B cell (primary cell): ENCODE results near the gene ZNF503. TPM values are rescaled to one million over a fixed set of nuclear protein-coding genes. Genes with fewer than 3 reads are reported as not detected.

Experiments used
- ATAC-seq: fragments of 200-7000 bp; cut with Tn5 transposase; one replicate; pipeline ENCODE4 v1.10.0; 2021; ENCODE audit warnings: low read depth, mild to moderate bottlenecking, moderate number of reproducible peaks, moderate library complexity
- CTCF ChIA-PET: fragments of 350-600 bp; sonication (Branson Sonifier 250); formaldehyde crosslinking; loops from one replicate; lab custom pipeline; 2021; ENCODE audit warnings: antibody characterized with exemption, inconsistent platforms; lab: Charles Lee
- POLR2A ChIA-PET: fragments of 350-600 bp; sonication (Branson Sonifier 250); formaldehyde crosslinking; loops from one replicate; lab custom pipeline; 2021; ENCODE audit warnings: antibody characterized with exemption; lab: Charles Lee
- DNase-seq: peaks from one replicate; pipeline ENCODE4 v3.0.0; 2013
- H2AFZ ChIP-seq: 2 replicates; pipeline ENCODE4 v1.6.1; 2012; ENCODE audit warnings: mild to moderate bottlenecking, low read depth, low read length; ENCODE audit not compliant: insufficient read depth, poor library complexity, severe bottlenecking
- H3K27ac ChIP-seq, 2 donors: 1 replicate in 1 of 2; 2 replicates in 1 of 2; pipeline ENCODE4 v1.5.1; 2012 to 2013; ENCODE audit warnings: low read length in 2 of 2, mild to moderate bottlenecking in 2 of 2, moderate library complexity in 1 of 2
- H3K27me3 ChIP-seq, 4 experiments: fragments of 200-600 bp in 1 of 4; sonication (generic) in 1 of 4; replicated peaks in 1 of 4; 1 replicate in 2 of 4; 2 replicates in 2 of 4; pipeline versions ENCODE4 v1.6.1 to v1.7.0; 2013 to 2016; ENCODE audit warnings: low read length in 3 of 4, mild to moderate bottlenecking in 2 of 4, mixed read lengths in 1 of 4, moderate library complexity in 1 of 4; ENCODE audit not compliant: insufficient read depth in 4 of 4, control insufficient read depth in 3 of 4; ENCODE audit errors: control extremely low read depth in 1 of 4
- H3K36me3 ChIP-seq, 2 experiments: replicated peaks in 1 of 2; 1 replicate in 1 of 2; 2 replicates in 1 of 2; pipeline versions ENCODE4 v1.6.1 to v1.7.1; 2013; ENCODE audit warnings: low read length in 1 of 2; ENCODE audit not compliant: insufficient read depth in 2 of 2, control insufficient read depth in 1 of 2; ENCODE audit errors: control extremely low read depth in 1 of 2, extremely low read depth in 1 of 2
- H3K4me1 ChIP-seq, 2 donors: fragments of 200-600 bp in 1 of 2; sonication (generic) in 1 of 2; 1 replicate in 1 of 2; 2 replicates in 1 of 2; pipeline versions ENCODE4 v1.5.1 to v1.6.1; 2013 to 2017; ENCODE audit warnings: low read length in 2 of 2; ENCODE audit not compliant: control insufficient read depth in 2 of 2, insufficient read depth in 2 of 2
- H3K4me2 ChIP-seq: replicated peaks from 2 replicates; pipeline ENCODE3; 2012; ENCODE audit warnings: mild to moderate bottlenecking, low read depth, low read length; ENCODE audit not compliant: poor library complexity, severe bottlenecking
- H3K4me3 ChIP-seq, 5 experiments: fragments of 200-600 bp in 1 of 5; sonication (generic) in 1 of 5; 1 replicate in 3 of 5; 2 replicates in 2 of 5; pipeline versions ENCODE4 v1.5.1 to v1.7.0; 2011 to 2016; ENCODE audit warnings: low read length in 4 of 5, mild to moderate bottlenecking in 4 of 5, low read depth in 2 of 5, control low read depth in 1 of 5, moderate library complexity in 1 of 5; ENCODE audit not compliant: insufficient read depth in 1 of 5; ENCODE audit errors: control extremely low read depth in 1 of 5, extremely low read depth in 1 of 5
- H3K79me2 ChIP-seq: fragments of 200-600 bp; sonication (generic); one replicate; pipeline ENCODE4 v1.6.0; 2016; ENCODE audit warnings: low read length; ENCODE audit not compliant: control insufficient read depth, insufficient read depth
- H3K9ac ChIP-seq: fragments of 200-600 bp; sonication (generic); 2 replicates; pipeline ENCODE4 v1.6.1; 2017; ENCODE audit warnings: mild to moderate bottlenecking, low read length, moderate library complexity
- H3K9me3 ChIP-seq, 3 donors: one replicate each; pipeline versions ENCODE4 v1.6.1 to v1.7.1; 2013; ENCODE audit warnings: low read length in 2 of 3; ENCODE audit not compliant: control insufficient read depth in 2 of 3, insufficient read depth in 1 of 3; ENCODE audit errors: control extremely low read depth in 1 of 3
- H4K20me1 ChIP-seq: 2 replicates; pipeline ENCODE4 v1.6.0; 2012; ENCODE audit warnings: mild to moderate bottlenecking, low read length; ENCODE audit not compliant: insufficient read depth, control insufficient read depth, poor library complexity, severe bottlenecking
- H3K27ac Mint-ChIP-seq: one replicate; pipeline ENCODE4 v1.8.0; 2021; ENCODE audit warnings: mixed read lengths
- H3K27me3 Mint-ChIP-seq: one replicate; pipeline ENCODE4 v1.8.0; 2021; ENCODE audit warnings: mixed read lengths
- H3K4me1 Mint-ChIP-seq: one replicate; pipeline ENCODE4 v1.8.0; 2021; ENCODE audit warnings: mixed read lengths
- H3K4me3 Mint-ChIP-seq: one replicate; pipeline ENCODE4 v1.8.0; 2021; ENCODE audit warnings: mixed read lengths
- H3K9me3 Mint-ChIP-seq: one replicate; pipeline ENCODE4 v1.8.0; 2022; ENCODE audit warnings: mixed read lengths; ENCODE audit not compliant: insufficient read depth
- EZH2 ChIP-seq: IDR thresholded peaks from 2 replicates; pipeline ENCODE4 v1.6.1; 2012; ENCODE audit warnings: borderline replicate concordance, low read depth, mild to moderate bottlenecking, moderate library complexity, low read length; ENCODE audit not compliant: insufficient read depth, poor library complexity, severe bottlenecking
- WGBS: methylation state at CpG from one replicate; pipeline ENCODE4 v1.1.5; 2013; ENCODE audit warnings: missing lambda C conversion rate; ENCODE audit not compliant: insufficient coverage; 5-methylcytosine and 5-hydroxymethylcytosine counted together
- intact Hi-C: fragments of 100-400 bp; cut with micrococcal nuclease; formaldehyde crosslinking; loops from one replicate; pipeline ENCODE4 v1.10.0; 2022
- polyA plus RNA-seq: library from polyadenylated mRNA; depleted of rRNA; stranded (reverse); fragments of >200 nt; gene quantifications from 2 replicates; pipeline ENCODE4 v1.2.3, GENCODE V29; 2012
- total RNA-seq, 2 donors: library from RNA; stranded (reverse); fragments of 120-200 nt in 1 of 2; gene quantifications; 1 replicate in 1 of 2; 2 replicates in 1 of 2; pipeline versions ENCODE4 v1.2.3 to v1.2.4, GENCODE V29; 2013 to 2022
- TF ChIP-seq, protein P1 (sequence below): fragments of 200-600 bp; IDR thresholded peaks from one replicate; pipeline ENCODE4 v1.8.0; 2022; ENCODE audit warnings: antibody characterized with exemption, mild to moderate bottlenecking

The ZNF503 gene
- total and polyA plus RNA-seq, 2 donors (not counting 1 experiment from before 2014, with no cell fraction given), result 0.04 TPM; not detected in 1

DNA sequence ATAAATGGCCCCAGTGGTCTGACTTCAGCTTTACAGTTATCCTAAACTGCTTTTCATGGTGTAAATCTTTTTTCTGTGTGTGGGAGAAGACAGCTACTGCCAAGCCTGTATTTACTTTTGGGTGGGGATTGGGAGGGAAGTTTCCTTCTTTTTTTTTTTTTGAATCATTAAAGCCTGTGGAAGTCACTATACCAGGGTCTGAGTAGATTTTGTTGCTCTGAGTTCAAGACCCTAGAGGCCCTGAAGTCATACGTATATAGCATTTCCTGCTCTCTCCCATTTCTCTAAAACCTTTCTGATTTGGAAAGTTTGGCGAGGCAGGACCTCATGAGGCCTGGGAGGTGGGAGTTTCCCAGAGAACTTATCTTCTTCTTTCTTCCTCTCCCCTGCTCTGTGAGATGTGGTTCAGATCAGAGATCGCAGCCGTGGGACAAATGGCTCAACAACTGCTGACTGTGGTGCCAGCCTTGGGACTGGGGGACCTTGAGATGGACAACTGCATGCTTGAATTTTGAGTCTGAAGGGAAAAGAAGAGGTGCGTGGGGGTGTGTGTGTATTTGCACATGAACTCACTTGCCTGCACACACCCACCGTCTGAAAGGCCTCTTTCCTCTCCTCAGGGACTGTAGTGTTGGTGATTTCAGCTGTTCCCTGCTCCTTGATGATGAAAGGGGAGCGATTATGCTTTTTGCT lies 48.0 kb upstream of the ZNF503 start:
- ATAC-seq, result no peak

DNA sequence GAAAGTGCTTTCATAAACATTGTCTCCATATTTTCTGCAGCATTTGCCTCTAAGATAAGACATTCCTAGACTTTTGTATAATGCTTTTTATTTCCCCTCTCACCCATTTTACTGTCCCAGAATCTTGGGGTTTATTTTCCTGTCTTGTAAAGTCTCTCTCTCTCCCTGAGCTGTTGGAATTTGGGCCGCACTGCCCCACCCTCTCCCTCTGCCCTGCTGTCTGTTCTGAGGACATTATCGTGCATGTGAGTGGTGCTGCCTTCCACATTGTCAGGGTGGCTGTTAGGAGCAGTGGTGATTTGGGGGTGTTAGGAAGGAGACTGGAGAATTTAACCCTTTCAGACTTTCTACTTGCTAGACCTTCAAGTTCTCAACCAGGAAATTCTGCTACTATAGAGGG lies 46.6 kb upstream of the ZNF503 start:
- no peak overlapping the region for H2AFZ ChIP-seq
- Mint-ChIP-seq H3K4me3 (no peak overlapping the region), H3K27ac (no peak overlapping the region), H3K9me3 (peaks cover 10% of the 10 kb centered on the region), H3K27me3 (peaks cover 4% of the 10 kb centered on the region), H3K4me1 (no peaks in the 10 kb centered on the region)
- H3K27ac ChIP-seq, result no peak overlapping the region
- peaks cover 2 to 14% (median 10%) of the 10 kb centered on the region in 3 donors for H3K9me3 ChIP-seq
- ChIA-PET POLR2A (no interaction called here), CTCF (no interaction called here)
- H3K79me2 ChIP-seq, result no peaks in the 10 kb centered on the region
- intact Hi-C loops, result no loop called here
- no peaks in the 10 kb centered on the region for H3K36me3 ChIP-seq
- ATAC-seq (no peak), DNase-seq (no peak)
- H3K4me1 ChIP-seq, result no peaks in the 10 kb centered on the region
- H3K4me3 ChIP-seq, result no peak overlapping the region
- no peak overlapping the region for H3K9ac ChIP-seq
- WGBS, result no CpG with 5 or more reads among the region's 2 CpGs
- H3K27me3 ChIP-seq, result no peaks in the 10 kb centered on the region
- no peaks in the 10 kb centered on the region for H4K20me1 ChIP-seq
- no peak overlapping the region for H3K4me2 ChIP-seq
- TF ChIP-seq EZH2, result no peak
- TF ChIP-seq, protein P1, sequence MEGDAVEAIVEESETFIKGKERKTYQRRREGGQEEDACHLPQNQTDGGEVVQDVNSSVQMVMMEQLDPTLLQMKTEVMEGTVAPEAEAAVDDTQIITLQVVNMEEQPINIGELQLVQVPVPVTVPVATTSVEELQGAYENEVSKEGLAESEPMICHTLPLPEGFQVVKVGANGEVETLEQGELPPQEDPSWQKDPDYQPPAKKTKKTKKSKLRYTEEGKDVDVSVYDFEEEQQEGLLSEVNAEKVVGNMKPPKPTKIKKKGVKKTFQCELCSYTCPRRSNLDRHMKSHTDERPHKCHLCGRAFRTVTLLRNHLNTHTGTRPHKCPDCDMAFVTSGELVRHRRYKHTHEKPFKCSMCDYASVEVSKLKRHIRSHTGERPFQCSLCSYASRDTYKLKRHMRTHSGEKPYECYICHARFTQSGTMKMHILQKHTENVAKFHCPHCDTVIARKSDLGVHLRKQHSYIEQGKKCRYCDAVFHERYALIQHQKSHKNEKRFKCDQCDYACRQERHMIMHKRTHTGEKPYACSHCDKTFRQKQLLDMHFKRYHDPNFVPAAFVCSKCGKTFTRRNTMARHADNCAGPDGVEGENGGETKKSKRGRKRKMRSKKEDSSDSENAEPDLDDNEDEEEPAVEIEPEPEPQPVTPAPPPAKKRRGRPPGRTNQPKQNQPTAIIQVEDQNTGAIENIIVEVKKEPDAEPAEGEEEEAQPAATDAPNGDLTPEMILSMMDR, result no peak

More for the DNA sequence above, 48.0 kb upstream of the ZNF503 start:
- H3K27ac Mint-ChIP-seq, result no peak overlapping the region
- intact Hi-C loops, result no loop called here
- H3K9me3 Mint-ChIP-seq, result peaks cover 4% of the 10 kb centered on the region
- Histone ChIP-seq H3K9me3 (peaks cover 0 to 10% (median 6%) of the 10 kb centered on the region in 3 donors), H3K4me2 (no peak overlapping the region), H2AFZ (no peak overlapping the region), H3K27me3 (no peaks in the 10 kb centered on the region), H3K36me3 (no peaks in the 10 kb centered on the region), H3K4me1 (no peaks in the 10 kb centered on the region), H3K79me2 (no peaks in the 10 kb centered on the region), H3K27ac (no peak overlapping the region), H3K4me3 (no peak overlapping the region), H4K20me1 (no peaks in the 10 kb centered on the region), H3K9ac (no peak overlapping the region)
- no peak for TF ChIP-seq EZH2
- TF ChIP-seq, protein P1, result no peak
- POLR2A ChIA-PET, result no interaction called here
- no peak for DNase-seq
- peaks cover 7% of the 10 kb centered on the region for H3K27me3 Mint-ChIP-seq
- no CpG with 5 or more reads among the region's 7 CpGs for WGBS
- H3K4me3 Mint-ChIP-seq, result no peak overlapping the region
- H3K4me1 Mint-ChIP-seq, result no peaks in the 10 kb centered on the region
- CTCF ChIA-PET, result no interaction called here
